Mesothelial cell of epicardium (in vitro differentiated cells): ENCODE measurements around the gene ADGRL2. TPM values are rescaled to one million over a fixed set of nuclear protein-coding genes. Genes with fewer than 3 reads are reported as not detected.

Experiments used
- DNase-seq, 2 experiments: peaks; one replicate each; pipeline ENCODE4 v3.0.0; 2021; ENCODE audit warnings: low spot score in 2 of 2; ENCODE audit not compliant: unreplicated experiment in 2 of 2
- H3K27ac Mint-ChIP-seq: 2 replicates; pipeline ENCODE4 v1.8.0; 2021; ENCODE audit warnings: mixed read lengths
- H3K27me3 Mint-ChIP-seq: 2 replicates; pipeline ENCODE4 v1.8.0; 2021; ENCODE audit warnings: low read depth, mixed read lengths
- H3K36me3 Mint-ChIP-seq: 2 replicates; pipeline ENCODE4 v1.8.0; 2021; ENCODE audit warnings: mixed read lengths
- H3K4me1 Mint-ChIP-seq: 2 replicates; pipeline ENCODE4 v1.8.0; 2021; ENCODE audit warnings: mixed read lengths
- H3K4me3 Mint-ChIP-seq: 2 replicates; pipeline ENCODE4 v1.8.0; 2021; ENCODE audit warnings: mild to moderate bottlenecking, moderate library complexity, mixed read lengths
- H3K9me3 Mint-ChIP-seq: 2 replicates; pipeline ENCODE4 v1.8.0; 2021; ENCODE audit warnings: mixed read lengths
- CTCF ChIP-seq: fragments of 200-600 bp; sonication (generic); IDR thresholded peaks from one replicate; pipeline ENCODE4 v1.5.0; 2021; ENCODE audit warnings: antibody characterized with exemption; ENCODE audit not compliant: unreplicated experiment
- total RNA-seq: library from RNA; stranded (reverse); gene quantifications from 3 replicates; pipeline ENCODE4 v1.2.1, GENCODE V29; 2021

The ADGRL2 gene
- total RNA-seq, 1 donor from 2014 or later = 83.4 TPM

GRCh38 chr1:81873946-81874345, 73.2 kb downstream of the ADGRL2 start:
- no peak for TF ChIP-seq CTCF
- Mint-ChIP-seq H3K27me3 (no peaks in the 10 kb centered on the region), H3K27ac (peak overlapping the region; percentile 54), H3K4me3 (no peak overlapping the region), H3K36me3 (peaks cover 6% of the 10 kb centered on the region), H3K9me3 (peaks cover 7% of the 10 kb centered on the region), H3K4me1 (peaks cover 60% of the 10 kb centered on the region)
- DNase-seq = no peak

- Mint-ChIP-seq H3K27me3 (no peaks in the 10 kb centered on the region), H3K9me3 (peaks cover 7% of the 10 kb centered on the region), H3K4me3 (no peak overlapping the region), H3K4me1 (peaks cover 59% of the 10 kb centered on the region), H3K36me3 (peaks cover 6% of the 10 kb centered on the region), H3K27ac (peak overlapping the region; percentile 54)
- DNase-seq = no peak
- TF ChIP-seq CTCF = no peak
Measured at GRCh38 chr1:81874461-81874860, 73.7 kb downstream of the ADGRL2 start.

- DNase-seq = no peak
- no peak for TF ChIP-seq CTCF
- no peak overlapping the region for H3K4me3 Mint-ChIP-seq
- H3K9me3 Mint-ChIP-seq = peaks cover 7% of the 10 kb centered on the region
- H3K27me3 Mint-ChIP-seq = no peaks in the 10 kb centered on the region
- H3K4me1 Mint-ChIP-seq = peaks cover 60% of the 10 kb centered on the region
- peak overlapping the region; percentile 54 for H3K27ac Mint-ChIP-seq
- H3K36me3 Mint-ChIP-seq = peaks cover 6% of the 10 kb centered on the region
Measured at GRCh38 chr1:81874940-81875339, 74.2 kb downstream of the ADGRL2 start.

GRCh38 chr1:81876901-81877733, 76.4 kb downstream of the ADGRL2 start:
- Mint-ChIP-seq H3K27me3 (no peaks in the 10 kb centered on the region), H3K36me3 (peaks cover 3% of the 10 kb centered on the region), H3K4me1 (peaks cover 73% of the 10 kb centered on the region), H3K9me3 (peaks cover 2% of the 10 kb centered on the region), H3K27ac (peak overlapping the region; percentile 64), H3K4me3 (no peak overlapping the region)
- DNase-seq = no peak
- TF ChIP-seq CTCF = no peak

GRCh38 chr1:81877940-81878339, 77.2 kb downstream of the ADGRL2 start:
- Mint-ChIP-seq H3K9me3 (no peaks in the 10 kb centered on the region), H3K27me3 (no peaks in the 10 kb centered on the region), H3K4me1 (peaks cover 75% of the 10 kb centered on the region), H3K27ac (peak overlapping the region; percentile 72), H3K4me3 (no peak overlapping the region), H3K36me3 (peaks cover 2% of the 10 kb centered on the region)
- no peak for DNase-seq
- no peak for TF ChIP-seq CTCF
